ENCODE measurements around the gene HTR4.
"Not testable (repeated sequence)": the region's sequence is repeated elsewhere in the genome, so short reads cannot be mapped to it uniquely, and the experiment has no call there.

HTR4 gene, protein sequence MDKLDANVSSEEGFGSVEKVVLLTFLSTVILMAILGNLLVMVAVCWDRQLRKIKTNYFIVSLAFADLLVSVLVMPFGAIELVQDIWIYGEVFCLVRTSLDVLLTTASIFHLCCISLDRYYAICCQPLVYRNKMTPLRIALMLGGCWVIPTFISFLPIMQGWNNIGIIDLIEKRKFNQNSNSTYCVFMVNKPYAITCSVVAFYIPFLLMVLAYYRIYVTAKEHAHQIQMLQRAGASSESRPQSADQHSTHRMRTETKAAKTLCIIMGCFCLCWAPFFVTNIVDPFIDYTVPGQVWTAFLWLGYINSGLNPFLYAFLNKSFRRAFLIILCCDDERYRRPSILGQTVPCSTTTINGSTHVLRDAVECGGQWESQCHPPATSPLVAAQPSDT

DNA sequence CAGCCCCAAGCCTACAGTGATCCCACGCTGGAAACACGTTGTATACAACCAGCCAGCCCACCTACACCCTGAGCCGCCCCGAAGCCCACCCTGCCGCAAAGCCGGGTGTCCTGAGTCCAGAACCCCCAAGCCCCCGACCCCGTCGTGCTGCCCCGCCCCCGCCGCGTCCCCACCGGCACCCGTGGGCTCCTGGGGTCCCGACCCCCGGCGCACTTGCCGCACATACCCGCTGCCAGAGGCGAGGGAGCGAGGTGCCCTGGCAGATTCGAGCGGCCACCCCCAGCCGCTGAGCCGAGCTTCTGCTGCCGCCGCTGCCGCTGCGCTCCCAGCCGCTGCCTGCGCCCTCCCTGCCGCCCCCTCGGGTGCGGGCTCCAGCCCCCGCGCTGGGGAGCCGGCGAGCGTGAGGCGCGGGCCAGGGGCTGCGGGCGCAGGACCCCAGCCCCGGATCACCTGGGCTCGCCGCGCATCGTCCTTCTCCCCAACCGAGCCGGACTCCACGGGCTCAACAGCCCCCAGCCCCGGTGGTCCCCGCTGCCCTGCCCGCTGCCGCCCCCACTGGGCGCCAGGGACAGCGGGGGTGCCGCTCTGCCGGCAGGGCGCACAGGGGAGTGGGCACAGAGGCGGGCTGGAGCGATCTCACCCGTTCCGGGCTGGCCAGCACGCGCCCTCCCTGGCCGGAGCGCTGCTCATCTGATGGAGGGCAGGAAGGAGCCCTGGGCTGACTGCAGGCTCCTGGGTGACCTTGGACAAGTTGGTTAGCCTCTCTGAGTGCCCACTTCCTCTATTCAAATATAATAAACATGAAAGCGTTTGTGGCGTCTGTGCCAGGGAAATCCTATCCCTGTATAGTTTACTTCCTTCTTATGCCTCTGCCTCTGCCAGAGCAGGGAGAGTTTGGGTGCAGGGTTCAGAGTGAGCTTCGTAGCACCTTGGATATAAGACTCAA is at the start of gene HTR4:
Gene HTR4, minus strand, starts transcription at position 692 of the 946 bp plus-strand sequence. CDS start 17,513 bp downstream, outside the sequence.
- no peak for DNase-seq

DNA sequence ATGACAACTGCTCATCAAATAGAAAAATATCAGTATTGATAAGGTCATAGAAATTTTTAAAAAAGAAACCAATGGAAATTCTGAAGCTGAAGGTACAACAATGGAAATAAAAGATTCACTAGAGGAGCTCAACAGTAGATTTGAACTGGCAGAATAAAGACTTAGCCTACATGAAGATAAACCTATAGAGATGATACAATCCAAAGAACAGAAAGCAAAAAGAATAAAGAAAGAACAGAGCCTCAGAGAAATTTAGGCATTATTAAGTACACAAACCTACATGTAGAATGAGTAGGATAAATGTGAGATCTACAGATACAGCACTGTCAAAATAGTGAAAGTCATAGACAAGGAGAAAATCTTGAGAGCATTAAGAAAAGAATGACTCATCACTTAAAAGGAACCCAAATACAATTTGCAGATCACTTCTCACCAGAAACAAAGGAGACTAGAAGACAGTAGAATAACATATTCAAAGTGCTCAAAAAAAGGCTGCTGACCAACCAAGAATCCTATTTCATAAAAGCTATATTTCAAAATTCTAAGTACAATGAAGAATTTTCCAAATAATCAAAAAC is 47.8 kb upstream of the HTR4 start:
- DNase-seq = no peak

DNA sequence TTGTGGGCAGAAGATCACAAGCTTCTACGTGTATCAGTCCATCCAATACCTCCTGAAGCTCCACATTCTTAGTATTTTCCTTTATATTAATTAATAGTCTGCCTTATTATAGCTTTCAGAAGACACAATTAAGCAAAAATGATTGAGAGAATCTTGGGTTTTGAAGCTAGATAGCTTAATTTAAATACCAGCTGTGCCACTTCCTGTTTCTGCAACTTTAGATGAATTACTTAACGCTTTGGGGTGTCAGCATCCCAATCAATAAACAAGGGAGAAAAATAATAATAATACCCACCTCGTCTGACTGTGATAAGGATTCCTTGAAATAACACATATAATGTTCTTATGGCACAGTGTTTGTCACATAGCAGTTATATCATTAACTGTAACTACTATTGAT is 44.7 kb upstream of the HTR4 start:
- no peak for DNase-seq

DNA sequence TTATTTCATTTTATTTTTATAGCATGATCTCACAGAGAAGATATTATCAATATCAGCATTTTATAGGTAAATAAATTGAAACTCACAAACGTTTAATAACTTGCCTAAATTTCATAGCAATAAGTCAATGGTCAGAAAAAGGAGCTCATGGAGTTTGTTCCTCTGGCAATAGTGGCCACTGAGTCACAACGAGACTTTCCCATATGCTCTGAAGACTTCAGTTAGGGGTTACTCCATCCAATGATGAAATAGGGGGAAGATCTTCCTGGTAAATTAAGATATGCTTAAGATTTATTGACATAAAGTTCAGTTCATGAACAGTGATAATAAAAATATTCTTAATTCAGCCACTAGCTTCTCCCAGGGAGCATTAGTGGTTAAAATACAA is 43.5 kb upstream of the HTR4 start:
- no peak for DNase-seq

DNA sequence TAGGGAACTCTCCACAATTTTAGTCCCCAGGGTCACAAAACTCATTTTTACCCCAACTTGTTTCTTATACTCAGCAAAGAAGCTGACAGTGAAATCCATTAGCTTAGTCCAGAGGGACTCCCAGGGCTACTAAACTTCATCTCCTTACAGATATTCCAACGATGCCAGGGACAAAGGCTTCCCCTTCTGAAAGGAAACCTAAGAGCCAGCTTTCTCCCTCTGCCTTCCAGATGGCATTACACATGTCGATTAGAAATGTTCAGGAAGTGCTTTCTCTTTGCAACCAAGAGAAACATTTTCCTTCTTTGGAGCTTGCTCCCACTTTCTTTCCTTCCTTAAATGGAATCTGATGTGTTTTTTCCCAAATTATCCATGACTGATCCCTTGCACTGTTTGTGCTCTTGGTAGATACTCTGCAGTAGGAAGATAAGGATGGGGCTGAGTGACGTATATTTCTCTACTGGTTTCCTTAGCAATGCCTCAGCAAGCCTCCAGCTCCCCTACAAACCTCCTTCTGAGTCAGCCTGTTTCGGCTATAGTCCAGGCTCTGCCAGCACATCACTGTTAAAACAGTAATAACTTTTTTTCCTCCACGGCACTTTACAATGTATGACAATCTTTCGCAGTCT is 43.0 kb upstream of the HTR4 start:
- DNase-seq = no peak

DNA sequence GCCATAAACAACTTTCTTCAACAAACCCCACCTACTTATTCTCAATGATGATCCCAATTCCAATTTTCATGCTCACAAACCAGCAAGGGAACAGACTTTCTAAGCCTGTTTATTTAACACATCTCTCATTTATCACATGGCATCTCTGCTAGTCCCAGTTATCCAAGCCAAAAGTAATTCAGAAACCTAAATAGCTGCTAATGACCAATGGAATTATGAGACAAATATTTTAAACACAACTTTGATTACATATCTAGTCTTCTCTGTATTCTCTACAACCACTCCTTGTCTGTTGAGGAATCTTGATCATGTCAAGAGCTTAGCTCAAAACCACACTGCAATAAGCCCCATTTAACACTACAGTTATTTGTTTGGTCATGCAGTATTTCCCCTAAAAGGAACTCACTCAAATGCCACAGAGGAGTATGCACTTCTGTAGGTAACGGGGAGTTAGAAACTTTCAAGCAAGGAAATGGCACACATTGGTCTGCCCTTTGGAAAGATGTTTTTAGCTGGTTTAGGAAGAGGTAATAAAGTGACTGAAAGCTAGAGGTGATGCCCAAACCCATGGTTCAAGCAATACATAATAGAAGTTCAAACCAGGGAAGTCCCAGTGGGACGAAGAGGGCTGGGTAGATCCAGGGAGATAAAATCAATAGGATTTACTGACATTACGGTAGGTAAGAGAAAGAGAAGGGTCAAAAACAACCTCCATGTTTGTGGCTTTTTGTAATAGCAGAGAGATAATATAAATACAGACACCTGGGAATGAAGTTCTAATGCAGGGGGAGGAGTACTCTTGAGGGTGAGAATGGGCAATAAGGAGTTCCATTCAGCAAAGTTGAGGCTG is 42.1 kb upstream of the HTR4 start:
- no peak for DNase-seq

DNA sequence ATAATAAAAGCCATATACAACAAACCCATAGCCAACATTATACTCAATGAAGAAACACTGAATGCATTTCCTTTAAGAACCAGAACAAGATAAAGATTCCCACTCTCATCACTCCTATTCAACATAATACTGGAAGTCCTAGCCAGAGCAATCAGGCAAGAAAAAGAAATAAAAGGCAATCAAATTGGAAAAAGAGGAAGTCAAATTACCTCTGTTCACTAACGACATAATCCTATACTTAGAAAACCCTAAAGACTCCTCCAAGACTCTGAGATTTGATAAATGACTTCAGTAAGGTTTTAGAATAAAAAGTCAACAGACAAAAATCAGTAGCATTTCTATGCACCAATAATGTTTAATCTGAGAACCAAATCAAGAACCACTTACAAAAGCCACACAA is 36.6 kb upstream of the HTR4 start:
- DNase-seq = no peak

DNA sequence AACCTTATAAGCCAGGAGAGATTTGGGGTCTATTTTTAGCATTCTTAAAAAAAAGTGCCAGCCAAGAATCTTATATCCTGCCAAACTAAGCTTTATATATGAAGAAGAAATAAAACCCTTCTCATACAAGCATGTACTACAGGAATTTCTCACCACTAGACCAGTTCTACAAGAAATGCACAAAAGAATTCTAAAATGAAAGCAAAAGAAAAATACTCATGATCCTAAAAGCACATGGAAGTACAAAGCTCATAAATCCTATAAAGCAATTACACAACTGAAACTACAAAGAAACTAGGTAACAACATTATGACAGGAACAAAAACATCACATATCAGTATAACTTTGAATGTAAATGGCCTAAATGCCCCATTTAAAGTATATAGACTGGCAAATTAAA is 34.5 kb upstream of the HTR4 start:
- DNase-seq = no peak

DNA sequence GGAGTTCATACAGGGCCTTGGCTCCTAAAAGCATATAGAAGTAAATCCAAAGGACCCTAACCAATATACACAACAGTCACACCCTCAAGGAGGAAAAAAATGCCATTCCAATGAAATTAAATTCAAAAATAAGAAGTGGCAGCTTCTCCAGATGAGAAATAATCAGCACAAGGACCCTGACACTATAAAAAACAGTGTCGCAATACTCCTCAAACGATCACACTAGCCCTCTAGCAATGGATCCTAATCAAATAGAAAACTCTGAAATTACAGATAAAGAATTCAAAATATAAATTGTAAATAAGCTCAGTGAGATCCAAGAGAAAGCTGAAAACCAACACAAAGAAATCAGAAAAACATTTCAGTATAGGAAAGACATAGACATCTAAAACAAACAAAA is 33.5 kb upstream of the HTR4 start:
- DNase-seq = no peak

DNA sequence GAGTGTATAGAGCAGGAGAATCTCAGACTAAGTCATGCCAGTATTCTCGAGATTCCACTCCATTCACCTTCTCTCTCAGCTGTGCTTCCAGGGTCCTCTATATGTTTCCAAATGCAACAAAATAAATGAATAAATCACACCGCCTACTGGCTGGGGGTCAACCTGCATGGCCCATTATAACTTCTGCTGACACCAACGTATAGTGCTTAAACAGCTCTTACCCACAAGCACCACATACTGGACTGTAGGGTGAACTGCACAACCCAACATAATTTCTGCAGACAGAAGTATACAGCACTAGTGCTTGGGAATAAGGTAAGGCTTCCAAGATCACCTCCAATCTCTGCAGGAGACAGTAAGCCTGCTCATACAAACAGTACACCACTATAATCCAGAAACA is 33.1 kb upstream of the HTR4 start:
- no peak for DNase-seq

DNA sequence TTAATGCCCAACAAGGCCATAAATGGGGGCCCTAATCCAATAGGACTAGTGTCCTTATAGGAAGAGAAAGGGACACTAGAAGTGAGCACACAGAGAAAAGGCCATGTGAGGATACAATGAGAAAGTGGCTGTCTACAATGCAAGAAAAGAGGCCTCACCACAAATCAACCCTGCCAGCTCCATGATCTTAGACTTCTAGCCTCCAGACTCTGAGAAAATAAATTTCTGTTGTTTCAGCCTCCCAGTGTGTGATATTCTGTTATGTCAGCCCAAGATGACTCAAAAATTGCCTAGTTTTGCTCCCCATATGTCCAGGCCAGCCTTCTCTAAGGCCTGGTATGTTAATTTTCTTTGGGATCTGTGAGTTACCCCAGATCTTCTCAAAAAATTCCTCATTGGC is 32.3 kb upstream of the HTR4 start:
- DNase-seq = no peak

DNA sequence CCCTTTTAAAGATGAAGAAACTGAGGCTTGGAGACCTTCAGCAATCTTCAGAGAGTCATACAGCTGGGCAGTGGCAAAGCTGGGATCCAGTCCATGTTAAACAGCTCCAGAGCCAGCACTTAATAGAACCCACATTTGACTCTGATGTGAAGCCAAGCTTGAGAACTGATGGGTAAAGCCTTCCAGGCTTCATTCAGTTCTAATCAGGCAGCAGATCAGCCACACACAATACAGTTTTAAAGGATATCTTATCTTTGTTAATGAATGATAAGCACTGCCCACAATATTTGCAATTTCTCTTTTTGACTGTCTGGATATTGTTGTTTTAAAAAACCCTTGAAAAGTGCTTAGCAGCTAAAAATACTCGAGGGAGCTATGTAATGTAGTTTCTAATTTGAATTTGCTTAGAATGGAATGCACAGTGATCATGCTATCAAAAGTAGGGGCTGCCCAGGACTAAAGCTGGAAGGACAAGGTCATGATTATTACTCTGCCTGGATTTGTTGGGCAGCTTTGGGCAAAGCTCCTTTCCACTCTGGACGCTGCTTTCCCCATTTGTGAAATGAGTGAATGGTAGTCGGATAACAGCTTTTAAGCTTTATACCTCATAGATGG is 31.3 kb upstream of the HTR4 start:
- DNase-seq = no peak

DNA sequence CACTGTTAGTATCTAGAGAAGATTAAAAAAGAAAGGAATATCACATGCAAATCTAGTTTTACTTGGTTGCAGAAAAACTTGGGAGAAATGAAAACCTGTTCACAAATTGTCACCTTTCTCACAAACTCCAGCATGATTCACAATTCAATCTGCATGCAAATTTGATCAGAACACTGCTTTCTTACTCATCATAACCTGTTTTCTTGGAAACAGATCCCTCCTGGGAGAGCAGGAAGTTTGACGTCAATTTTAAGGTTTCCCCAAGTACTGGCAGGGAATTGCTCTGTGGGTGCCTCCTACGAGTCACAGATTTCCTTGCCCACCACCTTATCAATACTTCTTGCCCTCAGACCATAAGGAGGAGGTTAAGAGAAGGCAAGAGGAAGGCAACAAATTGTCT is 30.2 kb upstream of the HTR4 start:
- no peak for DNase-seq

DNA sequence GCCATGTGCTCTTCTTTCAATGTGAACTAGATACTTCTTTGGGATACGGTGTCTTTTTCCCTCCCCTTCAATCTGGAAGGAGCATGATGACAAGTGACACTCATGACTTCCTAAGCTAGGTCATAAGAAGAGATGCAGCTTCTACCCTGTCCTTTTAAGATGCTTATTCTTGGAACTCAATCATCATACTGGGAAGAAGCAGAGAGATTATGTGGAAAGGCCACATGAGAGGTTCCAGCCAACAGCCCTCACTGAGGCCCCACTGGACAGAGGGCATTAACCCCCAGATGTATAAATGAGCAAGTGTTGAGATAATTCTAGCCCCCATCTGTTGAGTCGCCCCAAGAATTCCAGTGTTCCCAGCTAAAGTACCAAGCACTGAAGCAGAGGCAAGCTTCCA is 29.3 kb upstream of the HTR4 start:
- DNase-seq = no peak

DNA sequence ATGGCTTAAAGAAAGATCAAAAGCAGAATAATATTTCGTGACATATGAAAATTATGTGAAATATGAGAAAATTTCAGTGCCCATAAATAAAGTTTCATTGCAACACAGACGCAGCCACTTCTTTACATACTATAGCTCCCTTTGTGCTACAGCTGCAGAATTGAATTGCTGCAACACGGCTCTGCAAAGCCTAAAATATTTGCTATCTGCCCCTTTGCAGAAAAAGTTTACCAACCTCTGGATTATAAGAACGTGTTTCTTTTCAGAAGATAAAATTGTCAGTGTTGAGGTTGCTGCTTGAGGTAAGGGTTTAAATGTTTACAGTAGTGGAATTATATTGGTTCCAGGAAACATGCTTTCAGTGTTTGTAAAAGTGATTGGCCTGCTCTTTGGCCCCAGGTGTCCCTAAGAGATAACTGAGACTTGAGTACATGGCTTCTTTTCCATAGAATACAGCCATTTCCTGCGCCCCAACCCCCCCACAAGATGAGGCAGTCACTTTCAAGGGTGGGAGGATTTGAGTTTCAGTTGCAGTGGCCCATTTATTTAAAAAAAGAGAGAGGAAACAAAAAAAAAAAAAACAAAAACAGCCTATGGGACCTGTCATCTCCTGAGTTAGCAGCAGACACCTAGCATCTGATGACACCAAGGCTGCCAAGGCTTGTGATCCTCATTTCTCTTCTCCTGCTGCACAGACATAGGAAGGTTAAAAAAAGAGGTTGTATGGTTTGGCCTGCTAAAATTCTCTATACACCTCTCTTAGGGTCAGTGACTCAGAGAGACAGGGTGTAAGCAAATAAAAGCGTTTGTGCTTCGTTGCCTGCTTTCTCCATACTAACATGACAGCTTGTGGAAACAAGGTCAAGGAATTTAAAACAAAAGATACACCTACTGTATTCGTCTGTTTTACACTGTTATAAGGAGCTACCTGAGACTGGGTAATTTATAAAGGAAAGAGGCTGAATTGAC is 28.0 kb upstream of the HTR4 start:
- no peak for DNase-seq

DNA sequence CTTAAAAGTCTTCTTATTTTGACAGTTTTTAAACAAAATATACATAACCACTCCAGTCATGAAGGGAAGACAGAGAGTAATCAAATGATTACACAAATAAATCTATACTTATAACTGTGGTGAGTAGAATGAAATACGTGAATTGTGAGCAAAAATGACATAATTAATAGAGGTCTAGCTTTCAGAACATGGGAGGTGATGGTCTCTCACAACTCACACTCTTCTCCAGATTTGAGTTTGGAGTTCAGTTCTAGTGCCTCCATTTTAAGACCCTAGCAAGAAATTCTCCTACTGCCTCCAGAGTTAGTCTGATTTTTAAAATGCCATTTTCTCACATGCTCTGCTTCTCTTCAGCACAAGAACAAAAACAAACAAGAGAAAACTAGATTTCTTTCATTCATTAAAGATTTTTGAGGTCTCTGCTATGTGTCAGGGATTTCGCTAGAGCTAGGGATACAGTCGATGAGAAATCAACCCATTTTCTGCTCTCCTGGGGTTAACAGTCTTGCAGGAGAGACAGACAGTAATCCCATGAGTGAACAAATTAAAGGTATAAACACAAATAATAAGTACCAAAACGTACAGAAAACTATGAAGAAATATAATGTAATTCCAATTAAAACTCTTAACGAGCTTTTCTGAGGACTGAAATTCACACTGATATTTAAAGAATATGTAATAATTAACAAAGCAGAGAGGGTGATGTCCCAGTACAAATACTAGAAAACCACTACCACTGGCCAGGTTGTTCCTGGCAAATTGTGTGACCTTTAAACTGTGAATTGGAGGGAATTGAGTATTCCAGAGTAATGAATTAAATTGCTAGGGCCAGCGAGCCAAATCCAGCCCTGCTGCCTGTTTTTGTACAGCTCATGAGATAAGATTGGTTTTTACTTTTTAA is 27.1 kb upstream of the HTR4 start:
- no peak for DNase-seq

DNA sequence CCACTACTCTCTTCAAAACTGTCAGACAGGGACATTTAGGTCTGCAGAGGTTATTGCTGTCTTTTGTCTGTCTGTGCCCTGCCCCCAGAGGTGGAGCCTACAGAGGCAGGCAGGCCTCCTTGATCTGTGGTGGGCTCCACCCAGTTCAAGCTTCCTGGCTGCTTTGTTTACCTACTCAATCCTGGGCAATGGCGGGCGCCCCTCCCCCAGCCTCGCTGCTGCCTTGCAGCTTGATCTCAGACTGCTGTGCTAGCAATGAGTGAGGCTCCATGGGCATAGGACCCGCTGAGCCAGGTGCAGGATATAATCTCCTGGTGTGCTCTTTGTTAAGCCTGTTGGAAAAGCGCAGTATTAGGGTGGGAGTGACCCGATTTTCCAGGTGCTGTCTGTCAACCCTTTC is 19.4 kb upstream of the HTR4 start:
- DNase-seq = not testable (repeated sequence)

DNA sequence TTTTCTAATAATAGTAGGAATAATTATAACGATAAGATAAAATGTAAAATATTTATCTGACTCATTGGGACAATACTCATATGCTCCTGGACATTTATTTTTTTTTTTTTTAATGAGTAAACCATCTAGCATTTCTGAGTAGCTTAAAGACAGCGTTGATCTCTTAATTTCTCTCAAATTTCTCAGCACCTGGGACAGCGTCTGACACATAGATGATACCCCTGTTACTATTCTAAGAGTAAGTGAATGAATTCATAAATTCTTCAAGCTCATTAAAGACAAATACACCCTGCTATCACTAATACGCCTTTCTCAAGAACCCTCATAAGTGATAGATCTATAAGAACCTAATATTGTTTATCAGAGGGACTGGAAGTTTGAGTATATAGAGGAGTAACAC is 12.0 kb upstream of the HTR4 start:
- no peak for DNase-seq

DNA sequence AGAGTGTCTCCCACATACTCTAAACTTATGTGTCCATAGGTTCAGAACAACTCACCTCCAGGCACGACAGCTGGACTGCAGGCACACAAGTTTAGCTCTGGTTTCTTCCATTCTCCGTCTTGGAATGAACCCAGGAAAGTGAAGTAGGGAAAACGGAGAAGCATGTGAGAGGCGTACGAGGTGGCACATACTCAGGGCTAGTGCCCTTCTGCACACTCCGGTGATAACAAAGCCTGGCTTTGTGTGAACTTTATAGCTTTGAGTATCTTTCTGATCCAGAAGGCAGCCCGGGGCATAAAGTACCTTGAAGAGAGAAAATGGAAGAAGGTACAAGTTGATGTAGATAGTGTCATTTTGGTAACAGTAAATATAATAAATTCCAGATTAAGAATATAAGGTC is 11.1 kb upstream of the HTR4 start:
- DNase-seq = no peak

DNA sequence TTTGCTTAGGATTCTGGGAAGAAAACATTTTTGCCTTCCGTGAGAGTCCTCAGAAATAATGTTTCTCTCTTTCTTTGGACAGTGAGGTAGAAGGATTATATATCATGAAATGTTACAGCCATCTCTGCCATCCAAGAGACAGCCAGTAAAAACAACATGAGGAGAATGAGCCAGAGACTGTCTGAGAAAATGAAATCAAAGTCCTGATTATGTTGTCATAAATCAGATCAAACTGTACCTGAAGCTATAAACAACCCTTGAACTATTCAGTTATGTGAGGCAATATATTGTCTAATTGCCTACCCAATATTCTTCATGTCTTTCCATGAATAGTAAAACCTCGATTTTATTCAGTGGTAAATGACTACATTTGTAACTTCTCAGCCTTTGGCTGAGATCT is 9.2 kb upstream of the HTR4 start:
- DNase-seq = no peak
